Measurements from ENCODE around the gene KRTAP12-1.

DNA sequence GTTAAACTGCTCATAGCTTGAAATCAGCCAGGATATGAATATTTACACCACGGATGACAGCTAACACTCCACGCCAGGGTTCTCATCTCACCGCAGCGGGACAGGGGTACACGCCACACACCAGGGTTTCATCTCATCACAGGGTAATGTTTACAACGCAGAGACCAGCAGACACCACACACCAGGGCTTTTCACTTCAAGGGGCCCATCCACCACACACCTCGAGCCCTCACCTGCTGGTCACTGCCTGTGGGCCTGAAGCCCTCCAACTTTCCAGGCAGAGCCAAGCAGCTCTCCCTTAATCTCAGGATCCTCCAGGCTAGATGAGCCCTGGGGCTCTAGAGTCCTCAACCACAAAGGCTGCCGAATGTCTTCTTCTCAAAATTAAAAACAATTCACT is 13.7 kb upstream of the KRTAP12-1 start:
- no peak for TF ChIP-seq EZH2phosphoT487 (IDR thresholded peaks at IDR 0.05; ENCODE audit: low read depth, severe bottlenecking, unreplicated experiment)
- TF ChIP-seq, protein P1, sequence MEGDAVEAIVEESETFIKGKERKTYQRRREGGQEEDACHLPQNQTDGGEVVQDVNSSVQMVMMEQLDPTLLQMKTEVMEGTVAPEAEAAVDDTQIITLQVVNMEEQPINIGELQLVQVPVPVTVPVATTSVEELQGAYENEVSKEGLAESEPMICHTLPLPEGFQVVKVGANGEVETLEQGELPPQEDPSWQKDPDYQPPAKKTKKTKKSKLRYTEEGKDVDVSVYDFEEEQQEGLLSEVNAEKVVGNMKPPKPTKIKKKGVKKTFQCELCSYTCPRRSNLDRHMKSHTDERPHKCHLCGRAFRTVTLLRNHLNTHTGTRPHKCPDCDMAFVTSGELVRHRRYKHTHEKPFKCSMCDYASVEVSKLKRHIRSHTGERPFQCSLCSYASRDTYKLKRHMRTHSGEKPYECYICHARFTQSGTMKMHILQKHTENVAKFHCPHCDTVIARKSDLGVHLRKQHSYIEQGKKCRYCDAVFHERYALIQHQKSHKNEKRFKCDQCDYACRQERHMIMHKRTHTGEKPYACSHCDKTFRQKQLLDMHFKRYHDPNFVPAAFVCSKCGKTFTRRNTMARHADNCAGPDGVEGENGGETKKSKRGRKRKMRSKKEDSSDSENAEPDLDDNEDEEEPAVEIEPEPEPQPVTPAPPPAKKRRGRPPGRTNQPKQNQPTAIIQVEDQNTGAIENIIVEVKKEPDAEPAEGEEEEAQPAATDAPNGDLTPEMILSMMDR (IDR thresholded peaks at IDR 0.05; ENCODE audit: poor library complexity) = no peak
- TF ChIP-seq EZH2 (IDR thresholded peaks at IDR 0.05; ENCODE audit: borderline replicate concordance) = no peak
